Measurements from ENCODE around the gene NPNT.
A peak's percentile ranks its signal among the peaks of the same experiment; 100 is the strongest.

NPNT gene

DNA sequence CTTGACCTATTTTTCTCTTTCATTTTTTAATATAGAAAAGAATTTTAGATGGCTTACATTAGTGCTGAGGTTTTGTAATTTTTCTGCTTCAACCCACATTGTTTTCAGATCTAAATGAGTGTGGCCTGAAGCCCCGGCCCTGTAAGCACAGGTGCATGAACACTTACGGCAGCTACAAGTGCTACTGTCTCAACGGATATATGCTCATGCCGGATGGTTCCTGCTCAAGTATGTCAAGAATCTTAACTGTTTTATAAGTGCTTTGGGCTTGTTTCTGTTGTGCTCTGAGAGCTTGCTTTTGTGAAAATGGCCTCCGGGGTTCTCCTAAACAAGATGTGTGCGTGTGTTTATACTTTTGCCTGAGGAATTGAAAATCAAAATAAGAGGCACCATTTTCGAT lies 41.6 kb downstream of the NPNT start:
- H3K4me3 ChIP-seq (ENCODE audit: low read length): no peak overlapping the region
- DNase-seq (ENCODE audit: low read depth): no peak
- TF ChIP-seq, protein P1, sequence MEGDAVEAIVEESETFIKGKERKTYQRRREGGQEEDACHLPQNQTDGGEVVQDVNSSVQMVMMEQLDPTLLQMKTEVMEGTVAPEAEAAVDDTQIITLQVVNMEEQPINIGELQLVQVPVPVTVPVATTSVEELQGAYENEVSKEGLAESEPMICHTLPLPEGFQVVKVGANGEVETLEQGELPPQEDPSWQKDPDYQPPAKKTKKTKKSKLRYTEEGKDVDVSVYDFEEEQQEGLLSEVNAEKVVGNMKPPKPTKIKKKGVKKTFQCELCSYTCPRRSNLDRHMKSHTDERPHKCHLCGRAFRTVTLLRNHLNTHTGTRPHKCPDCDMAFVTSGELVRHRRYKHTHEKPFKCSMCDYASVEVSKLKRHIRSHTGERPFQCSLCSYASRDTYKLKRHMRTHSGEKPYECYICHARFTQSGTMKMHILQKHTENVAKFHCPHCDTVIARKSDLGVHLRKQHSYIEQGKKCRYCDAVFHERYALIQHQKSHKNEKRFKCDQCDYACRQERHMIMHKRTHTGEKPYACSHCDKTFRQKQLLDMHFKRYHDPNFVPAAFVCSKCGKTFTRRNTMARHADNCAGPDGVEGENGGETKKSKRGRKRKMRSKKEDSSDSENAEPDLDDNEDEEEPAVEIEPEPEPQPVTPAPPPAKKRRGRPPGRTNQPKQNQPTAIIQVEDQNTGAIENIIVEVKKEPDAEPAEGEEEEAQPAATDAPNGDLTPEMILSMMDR (conservative IDR thresholded peaks at IDR 0.05; ENCODE audit: low read depth, low read length): no peak

DNA sequence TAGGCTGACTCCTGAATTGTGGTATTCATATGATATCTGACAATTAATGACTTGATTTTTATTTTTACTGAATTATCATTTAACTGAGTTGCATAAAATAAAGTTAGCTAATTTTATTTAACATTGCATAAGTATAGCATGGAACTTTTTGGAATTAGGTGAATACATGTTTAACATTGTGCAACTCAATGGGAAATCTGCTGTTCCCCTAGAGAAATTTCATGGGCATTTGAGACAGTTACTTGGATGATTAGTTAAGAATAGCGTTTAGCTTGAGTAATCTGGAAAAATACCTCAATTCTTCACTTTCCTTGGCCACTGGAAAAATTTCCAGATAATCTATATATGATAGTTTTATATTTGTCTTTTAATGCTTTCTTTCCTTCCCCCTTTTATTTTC lies 42.5 kb downstream of the NPNT start:
- H3K4me3 ChIP-seq (ENCODE audit: low read length): no peak overlapping the region
- TF ChIP-seq, protein P1 (conservative IDR thresholded peaks at IDR 0.05; ENCODE audit: low read depth, low read length): no peak
- DNase-seq (ENCODE audit: low read depth): no peak

DNA sequence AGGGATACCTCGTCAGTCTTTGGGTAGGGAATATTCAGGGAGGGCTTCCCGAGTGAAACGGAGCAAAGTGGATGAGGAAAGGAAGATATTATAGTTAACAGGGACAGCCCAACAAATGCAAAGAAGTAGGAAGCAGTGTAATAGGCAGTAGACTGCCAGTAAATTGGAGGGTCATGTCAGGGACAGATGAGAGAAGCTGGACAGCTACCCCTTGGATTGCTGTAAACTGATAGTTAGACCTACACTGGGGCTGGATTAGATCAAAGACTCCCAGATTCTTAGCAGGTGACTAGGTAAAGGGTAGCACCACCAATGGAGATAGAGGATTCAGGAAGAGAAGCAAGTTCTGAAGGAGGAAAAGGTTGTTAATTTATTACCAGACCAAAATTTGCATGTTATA lies 48.0 kb downstream of the NPNT start:
- TF ChIP-seq, protein P1 (conservative IDR thresholded peaks at IDR 0.05; ENCODE audit: low read depth, low read length): no peak
- no peak overlapping the region for H3K4me3 ChIP-seq (ENCODE audit: low read length)
- no peak for DNase-seq (ENCODE audit: low read depth)

DNA sequence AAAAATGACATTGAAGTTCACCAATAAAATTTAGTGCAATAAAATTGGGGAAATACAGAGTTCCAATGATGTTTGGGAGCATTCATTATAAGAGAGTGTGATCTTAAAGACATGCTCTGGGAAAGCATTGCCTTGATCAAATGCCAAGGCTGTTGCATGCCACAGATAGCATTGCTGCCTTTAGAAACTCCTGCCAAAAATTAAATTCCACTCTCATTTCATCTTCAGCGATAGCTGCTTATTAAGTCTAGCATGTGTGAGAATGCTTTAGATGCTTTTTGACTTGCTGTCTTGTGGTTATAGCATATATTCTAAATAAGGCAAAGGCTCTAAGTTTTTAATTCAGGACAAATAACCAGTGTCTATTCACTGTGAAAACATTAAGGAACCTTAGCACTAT lies 49.3 kb downstream of the NPNT start:
- DNase-seq (ENCODE audit: low read depth): peak; percentile 85
- TF ChIP-seq, protein P1 (conservative IDR thresholded peaks at IDR 0.05; ENCODE audit: low read depth, low read length): no peak
- no peak overlapping the region for H3K4me3 ChIP-seq (ENCODE audit: low read length)

DNA sequence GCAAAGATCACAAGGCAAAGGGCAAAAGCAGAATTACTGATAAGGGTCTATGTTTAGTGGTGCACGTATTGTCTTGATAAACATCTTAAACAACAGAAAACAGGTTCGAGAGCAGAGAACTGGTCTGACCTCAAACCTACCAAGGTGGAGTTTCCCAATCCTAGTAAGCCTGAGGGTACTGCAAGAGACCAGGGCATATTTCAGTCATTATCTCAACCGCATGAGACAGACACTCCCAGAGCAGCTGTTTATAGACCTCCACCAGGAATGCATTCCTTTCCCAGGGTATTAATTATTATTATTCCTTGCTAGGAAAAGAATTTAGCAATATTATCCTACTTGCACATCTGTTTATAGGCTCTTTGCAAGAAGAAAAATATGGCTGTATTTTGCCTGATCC lies 51.5 kb downstream of the NPNT start:
- TF ChIP-seq, protein P1 (conservative IDR thresholded peaks at IDR 0.05; ENCODE audit: low read depth, low read length): no peak
- no peak overlapping the region for H3K4me3 ChIP-seq (ENCODE audit: low read length)
- DNase-seq (ENCODE audit: low read depth): no peak

DNA sequence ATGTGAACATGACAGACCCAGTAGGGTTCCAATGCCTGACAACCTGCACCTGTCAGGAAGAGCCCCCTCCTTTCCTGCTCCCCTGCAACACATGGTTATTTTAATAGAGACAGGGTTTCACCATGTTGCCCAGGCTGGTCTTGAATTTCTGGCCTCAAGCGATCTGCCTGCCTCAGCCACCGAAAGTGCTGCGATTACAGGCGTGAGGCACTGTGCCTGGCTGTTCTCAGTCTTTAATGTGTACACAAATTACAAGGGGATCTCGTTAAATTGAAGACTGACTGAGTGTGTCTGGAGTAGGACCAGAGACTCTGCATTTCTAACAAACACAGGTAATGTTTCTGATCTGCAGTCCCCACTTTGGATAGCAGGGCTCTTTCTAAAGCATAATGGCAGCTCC lies 55.4 kb downstream of the NPNT start:
- DNase-seq (ENCODE audit: low read depth): no peak
- TF ChIP-seq, protein P1 (conservative IDR thresholded peaks at IDR 0.05; ENCODE audit: low read depth, low read length): no peak

DNA sequence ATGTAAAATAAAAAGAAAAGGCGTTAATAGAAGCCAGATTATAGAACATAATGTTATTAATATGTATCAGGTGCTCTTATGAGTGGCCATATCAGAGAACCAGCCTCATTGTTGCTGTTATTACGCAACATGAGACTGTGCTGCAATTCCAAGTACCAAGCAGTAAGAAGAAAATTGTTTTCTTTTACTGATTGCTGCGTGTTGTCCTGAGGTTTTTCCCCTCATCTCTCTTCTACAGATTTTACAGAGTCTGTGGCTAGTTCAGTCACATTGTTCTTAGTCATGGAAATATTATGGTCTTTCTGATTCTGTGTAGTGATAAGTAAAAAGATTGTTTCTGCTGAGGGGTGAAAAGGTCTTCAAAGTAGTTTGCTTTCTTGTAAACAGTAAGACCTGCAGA lies 55.9 kb downstream of the NPNT start:
- H3K4me3 ChIP-seq (ENCODE audit: low read length): no peak overlapping the region
- DNase-seq (ENCODE audit: low read depth): peak; percentile 77
- TF ChIP-seq, protein P1 (conservative IDR thresholded peaks at IDR 0.05; ENCODE audit: low read depth, low read length): no peak

More for the DNA sequence above, 55.4 kb downstream of the NPNT start:
- H3K4me3 ChIP-seq (ENCODE audit: low read length): no peak overlapping the region

All from retinal pigment epithelial cell (primary cell).